PFSK-1 (cell line): Measurements from ENCODE around the gene RFNG.

Experiments used
- FOXP2 ChIP-seq: optimal IDR thresholded peaks from 2 replicates; pipeline ENCODE3; 2011; ENCODE audit warnings: borderline replicate concordance, control low read depth, inconsistent platforms; ENCODE audit not compliant: insufficient read depth; ENCODE audit errors: extremely low read length, extremely low read depth
- POLR2AphosphoS5 ChIP-seq: IDR thresholded peaks from 2 replicates; pipeline ENCODE4 v1.6.1; 2012; ENCODE audit warnings: low read depth, mild to moderate bottlenecking, control low read depth, low read length, moderate library complexity
- REST ChIP-seq, 2 experiments: IDR thresholded peaks; 2 replicates each; pipeline versions ENCODE4 v1.6.1 to v1.8.0; 2011 to 2012; ENCODE audit warnings: low read depth in 2 of 2, low read length in 2 of 2, control low read depth in 1 of 2, inconsistent platforms in 1 of 2, mild to moderate bottlenecking in 1 of 2, moderate library complexity in 1 of 2; ENCODE audit not compliant: insufficient read depth in 1 of 2

- TF ChIP-seq POLR2AphosphoS5 = no peak
- TF ChIP-seq REST (IDR thresholded peaks at IDR 0.05; ENCODE audit: insufficient read depth in 1 of 2, low read depth in 2 of 2, low read length in 2 of 2) = no peak
- no peak for TF ChIP-seq FOXP2
Observed at GRCh38 chr17:81998691-81999438, 52.7 kb downstream of the RFNG start.
